Vagina (tissue), 2 donors: ENCODE measurements around the gene F2RL1. TPM values are rescaled to one million over a fixed set of nuclear protein-coding genes. Genes with fewer than 3 reads are reported as not detected.
"Not testable (repeated sequence)": the region's sequence is repeated elsewhere in the genome, so short reads cannot be mapped to it uniquely, and the experiment has no call there.

Source experiments
- DNase-seq, 2 donors: peaks; one replicate each; pipeline ENCODE4 v3.0.0-alpha.2; 2017; ENCODE audit errors: extremely low spot score in 2 of 2
- H3K27ac ChIP-seq: fragments of 200-600 bp; sonication (generic); one replicate; pipeline ENCODE4 v1.5.1; 2019
- H3K27me3 ChIP-seq: fragments of 200-600 bp; sonication (generic); one replicate; pipeline ENCODE4 v1.5.1; 2019
- H3K36me3 ChIP-seq, 2 donors: fragments of 200-600 bp; sonication (generic); one replicate each; pipeline ENCODE4 v1.5.1; 2017 to 2019
- H3K4me1 ChIP-seq: fragments of 200-600 bp; sonication (generic); one replicate; pipeline ENCODE4 v1.5.1; 2019
- H3K4me3 ChIP-seq, 2 donors: fragments of 200-600 bp; sonication (generic); 1 replicate in 1 of 2; 2 replicates in 1 of 2; pipeline ENCODE4 v1.5.1; 2016 to 2019
- H3K9me3 ChIP-seq: fragments of 200-600 bp; sonication (generic); one replicate; pipeline ENCODE4 v1.5.1; 2019
- CTCF ChIP-seq, 3 experiments: fragments of 450-650 bp in 2 of 3; fragments of 200-600 bp in 1 of 3; sonication (generic) in 1 of 3; IDR thresholded peaks; one replicate each; pipeline ENCODE4 v1.5.1; 2017 to 2019; ENCODE audit warnings: antibody characterized with exemption in 3 of 3, mild to moderate bottlenecking in 2 of 3, moderate library complexity in 2 of 3
- POLR2A ChIP-seq, 2 donors: fragments of 450-650 bp; IDR thresholded peaks; one replicate each; pipeline ENCODE4 v1.6.1; 2017; ENCODE audit warnings: antibody characterized with exemption in 2 of 2, mild to moderate bottlenecking in 2 of 2, moderate library complexity in 2 of 2
- POLR2AphosphoS5 ChIP-seq, 2 donors: sonication (generic); formaldehyde crosslinking; IDR thresholded peaks; one replicate each; pipeline ENCODE4 v1.9.0; 2017; ENCODE audit warnings: antibody characterized with exemption in 2 of 2, mild to moderate bottlenecking in 2 of 2, low read depth in 1 of 2; ENCODE audit not compliant: insufficient read depth in 1 of 2
- intact Hi-C: fragments of 100-400 bp; cut with DNase I; formaldehyde crosslinking; loops from one replicate; pipeline ENCODE4 v1.15.1; 2023
- total RNA-seq: library from RNA; depleted of rRNA; stranded (reverse); fragments of >200 nt; gene quantifications from one replicate; pipeline ENCODE4 v1.2.3, GENCODE V29; 2016

Gene F2RL1
- total RNA-seq, 1 donor from 2014 or later: 6.6 TPM

DNA sequence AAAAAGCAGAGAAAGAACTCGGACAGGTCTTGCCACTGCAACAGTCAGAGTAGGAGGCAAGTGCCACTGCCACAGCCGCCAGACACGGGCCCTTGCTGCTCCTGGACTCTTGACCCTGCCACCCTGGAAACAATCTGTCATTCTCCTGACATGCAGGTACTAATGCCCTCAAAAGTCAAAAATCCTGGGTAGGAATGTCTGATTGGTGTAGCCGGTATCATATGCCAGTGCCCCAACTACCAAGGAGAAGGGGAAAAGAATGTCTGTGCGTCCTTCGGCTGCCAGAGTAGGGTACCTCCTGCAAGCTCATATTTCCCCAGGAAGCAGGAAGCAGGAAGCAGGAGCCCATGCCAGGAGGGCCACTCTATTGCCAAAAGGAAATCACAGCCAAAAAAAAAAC lies 30.5 kb upstream of the F2RL1 start:
- no peak for DNase-seq
- intact Hi-C loops: no loop called here
- TF ChIP-seq POLR2AphosphoS5 (IDR thresholded peaks at IDR 0.05; ENCODE audit: insufficient read depth in 1 of 2, low read depth in 1 of 2): no peak
- TF ChIP-seq CTCF (IDR thresholded peaks at IDR 0.05): no peak
- no peak for TF ChIP-seq POLR2A (IDR thresholded peaks at IDR 0.05)
- no peaks in the 10 kb centered on the region for H3K36me3 ChIP-seq
- H3K9me3 ChIP-seq: no peaks in the 10 kb centered on the region
- no peak overlapping the region for H3K27ac ChIP-seq
- no peak overlapping the region for H3K4me3 ChIP-seq
- no peaks in the 10 kb centered on the region for H3K27me3 ChIP-seq
- H3K4me1 ChIP-seq: peaks cover 21% of the 10 kb centered on the region

DNA sequence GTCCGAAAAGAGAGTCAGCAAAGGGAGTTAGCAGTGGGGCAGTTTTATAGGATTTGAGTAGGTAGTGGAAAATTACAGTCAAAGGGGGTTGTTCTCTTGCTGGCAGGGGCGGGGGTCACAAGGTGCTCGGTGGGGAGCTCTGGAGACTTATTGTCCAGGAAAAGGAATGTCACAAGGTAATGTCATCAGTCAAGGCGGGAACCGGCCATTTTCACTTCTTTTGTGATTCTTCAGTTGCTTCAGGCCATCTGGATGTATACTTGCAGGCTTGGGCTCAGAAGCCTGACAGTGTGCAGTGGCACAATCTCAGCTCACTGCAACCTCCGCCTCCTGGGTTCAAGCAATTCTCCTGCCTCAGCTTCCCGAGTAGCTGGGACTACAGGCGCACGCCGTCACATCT lies 29.6 kb upstream of the F2RL1 start:
- H3K36me3 ChIP-seq, DNase-seq, H3K9me3 ChIP-seq, intact Hi-C loops, H3K27me3 ChIP-seq, H3K4me3 ChIP-seq: not testable (repeated sequence)
- H3K27ac ChIP-seq: peak overlapping the region; percentile 53
- H3K4me1 ChIP-seq: peaks cover 21% of the 10 kb centered on the region

- Histone ChIP-seq H3K27ac (peak overlapping the region; percentile 53), H3K27me3 (no peaks in the 10 kb centered on the region), H3K36me3 (no peaks in the 10 kb centered on the region), H3K4me1 (peaks cover 21% of the 10 kb centered on the region), H3K9me3 (no peaks in the 10 kb centered on the region), H3K4me3 (no peak overlapping the region)
- DNase-seq: no peak
- TF ChIP-seq POLR2AphosphoS5 (IDR thresholded peaks at IDR 0.05; ENCODE audit: insufficient read depth in 1 of 2, low read depth in 1 of 2): no peak
- no peak for TF ChIP-seq CTCF (IDR thresholded peaks at IDR 0.05)
- TF ChIP-seq POLR2A (IDR thresholded peaks at IDR 0.05): no peak
- intact Hi-C loops: no loop called here
Observed at GRCh38 chr5:76789991-76790581, 28.7 kb upstream of the F2RL1 start.

DNA sequence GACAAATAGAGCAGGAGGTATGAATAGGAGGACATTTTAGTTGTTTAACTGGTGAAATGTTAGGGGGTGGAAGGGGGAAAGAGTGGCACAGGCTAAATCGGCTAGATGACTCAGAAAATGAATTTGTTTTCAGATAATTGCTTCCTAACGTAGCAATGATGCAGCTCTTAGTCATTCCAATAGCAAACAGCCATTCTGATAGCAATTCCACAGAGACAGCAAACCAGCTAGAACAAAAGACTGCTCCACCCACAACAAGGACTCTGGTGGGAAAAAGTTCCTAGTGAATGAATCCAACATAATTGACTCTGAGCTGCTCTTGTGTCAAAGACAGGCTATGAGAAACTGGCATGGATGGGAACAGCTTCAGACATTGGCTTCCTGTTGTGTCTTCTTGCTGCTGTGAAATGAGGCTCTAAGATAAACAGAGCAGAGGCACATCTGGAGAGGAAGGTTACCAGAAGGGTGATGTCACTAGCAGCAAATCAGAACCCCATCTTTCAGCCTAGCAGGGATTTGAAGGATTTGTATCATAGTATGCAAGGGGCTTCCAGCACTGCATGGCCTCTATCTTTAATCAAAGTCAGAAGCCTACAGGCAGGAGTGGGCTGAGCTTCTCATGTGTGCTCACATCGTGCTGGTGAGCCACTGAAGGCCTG lies 28.1 kb upstream of the F2RL1 start:
- no peak for DNase-seq
- no peaks in the 10 kb centered on the region for H3K36me3 ChIP-seq
- no peak overlapping the region for H3K4me3 ChIP-seq
- intact Hi-C loops: no loop called here
- no peaks in the 10 kb centered on the region for H3K27me3 ChIP-seq
- peaks cover 21% of the 10 kb centered on the region for H3K4me1 ChIP-seq
- peak overlapping the region; percentile 53 for H3K27ac ChIP-seq
- TF ChIP-seq POLR2A (IDR thresholded peaks at IDR 0.05) (no peak), CTCF (IDR thresholded peaks at IDR 0.05) (no peak), POLR2AphosphoS5 (IDR thresholded peaks at IDR 0.05; ENCODE audit: insufficient read depth in 1 of 2, low read depth in 1 of 2) (peak in 1 of 2 donors; percentile 58)
- no peaks in the 10 kb centered on the region for H3K9me3 ChIP-seq

- H3K27ac ChIP-seq: peak overlapping the region; percentile 53
- peaks cover 21% of the 10 kb centered on the region for H3K4me1 ChIP-seq
- no peak for TF ChIP-seq POLR2AphosphoS5 (IDR thresholded peaks at IDR 0.05; ENCODE audit: insufficient read depth in 1 of 2, low read depth in 1 of 2)
- TF ChIP-seq CTCF (IDR thresholded peaks at IDR 0.05): no peak
- TF ChIP-seq POLR2A (IDR thresholded peaks at IDR 0.05): no peak
- intact Hi-C loops: no loop called here
- no peaks in the 10 kb centered on the region for H3K9me3 ChIP-seq
- no peak for DNase-seq
- no peaks in the 10 kb centered on the region for H3K36me3 ChIP-seq
- no peak overlapping the region for H3K4me3 ChIP-seq
- H3K27me3 ChIP-seq: no peaks in the 10 kb centered on the region
Observed at GRCh38 chr5:76791461-76791860, 27.4 kb upstream of the F2RL1 start.
